KG1 (cell line): ENCODE results near the gene SPATA17.

Experiments
- DNase-seq: peaks from one replicate; lab custom pipeline; 2025; lab: John Stamatoyannopoulos, UW

Gene SPATA17

DNA sequence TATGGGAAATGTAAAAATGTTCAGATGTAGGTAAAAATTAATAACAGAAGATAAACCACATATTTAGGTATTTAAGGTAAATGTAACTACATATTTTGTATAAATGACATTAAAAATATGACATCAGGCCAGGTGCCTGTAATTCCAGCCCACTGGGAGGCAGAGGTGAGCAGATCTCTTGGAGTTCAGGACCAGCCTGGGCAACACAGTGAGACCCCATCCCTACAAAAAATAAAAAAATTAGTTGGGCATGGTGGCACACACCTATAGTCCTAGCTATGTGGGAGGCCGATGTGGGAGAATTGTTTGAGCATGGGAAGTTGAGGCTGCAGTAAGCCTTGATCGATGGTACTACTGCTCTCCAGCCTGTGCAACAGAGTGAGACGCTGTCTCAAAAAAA lies 216.5 kb downstream of the SPATA17 start:
- no peak for DNase-seq

DNA sequence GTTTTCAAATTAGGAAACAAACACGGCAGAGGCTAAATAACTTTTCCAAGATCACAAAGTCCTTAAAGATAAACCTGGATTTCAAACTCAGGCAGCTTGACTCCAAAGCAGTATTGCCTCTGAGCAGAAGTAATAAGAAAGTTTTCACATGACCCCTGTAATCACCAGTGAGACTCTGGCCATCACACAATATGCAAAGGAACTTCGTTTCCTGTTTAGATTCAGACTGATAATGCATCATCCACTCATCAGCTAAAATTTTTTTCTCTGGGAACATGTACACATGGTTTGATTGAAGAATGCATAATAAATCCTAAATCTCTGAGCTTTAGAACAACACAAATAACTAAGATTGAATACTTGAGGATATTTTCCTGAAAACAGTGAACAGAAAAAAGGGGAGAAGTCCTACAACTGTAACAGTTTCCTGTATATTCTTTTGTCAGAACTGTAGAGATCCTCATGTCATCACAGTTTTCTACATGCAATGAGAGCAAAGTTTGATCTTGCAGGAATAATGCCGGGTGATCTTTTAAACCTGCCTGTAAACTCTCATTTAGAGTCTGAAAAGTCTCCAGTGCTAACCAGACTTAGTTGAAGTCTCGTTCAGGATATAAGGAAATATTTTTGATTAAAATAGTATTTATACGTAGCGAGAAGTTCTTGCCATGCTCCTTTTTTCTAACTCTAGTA lies 225.3 kb downstream of the SPATA17 start:
- no peak for DNase-seq

DNA sequence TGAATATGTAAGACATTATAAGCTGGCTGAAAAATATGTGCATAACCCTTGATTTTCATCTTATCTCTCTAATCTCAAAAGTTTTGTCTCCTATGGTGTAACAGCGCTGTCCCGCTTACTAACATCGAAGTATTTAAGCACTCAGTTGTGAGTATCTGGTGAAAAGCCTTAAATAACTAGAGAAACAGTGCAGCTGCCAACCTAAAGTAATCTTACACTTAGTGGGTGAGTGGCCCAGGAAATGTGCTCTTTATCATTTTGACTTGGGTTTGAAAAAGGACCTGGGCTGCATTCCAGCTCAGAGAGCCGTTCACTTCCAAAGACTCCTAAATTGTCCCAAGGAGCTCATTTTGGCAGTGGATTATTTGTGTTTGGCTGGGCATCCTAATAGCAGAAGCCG lies 225.9 kb downstream of the SPATA17 start:
- DNase-seq: no peak

DNA sequence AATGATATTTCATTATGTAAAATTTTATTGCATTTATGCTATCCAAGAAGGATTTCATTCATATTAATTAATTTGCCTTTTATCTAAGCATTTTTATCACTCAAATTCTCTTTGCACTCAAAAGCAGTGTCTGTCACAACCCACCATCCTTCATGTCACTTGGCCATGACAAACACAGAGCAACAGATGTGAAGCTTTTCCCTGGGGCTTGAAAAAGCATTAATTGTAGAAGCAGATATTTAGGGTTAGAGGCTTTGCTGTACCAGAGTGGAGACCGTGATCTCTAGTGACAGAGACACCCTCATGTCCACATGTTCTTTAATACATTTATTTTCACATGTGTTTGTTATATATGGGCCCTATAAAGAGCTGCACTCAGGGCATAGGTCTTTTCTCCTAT lies 230.5 kb downstream of the SPATA17 start:
- no peak for DNase-seq

DNA sequence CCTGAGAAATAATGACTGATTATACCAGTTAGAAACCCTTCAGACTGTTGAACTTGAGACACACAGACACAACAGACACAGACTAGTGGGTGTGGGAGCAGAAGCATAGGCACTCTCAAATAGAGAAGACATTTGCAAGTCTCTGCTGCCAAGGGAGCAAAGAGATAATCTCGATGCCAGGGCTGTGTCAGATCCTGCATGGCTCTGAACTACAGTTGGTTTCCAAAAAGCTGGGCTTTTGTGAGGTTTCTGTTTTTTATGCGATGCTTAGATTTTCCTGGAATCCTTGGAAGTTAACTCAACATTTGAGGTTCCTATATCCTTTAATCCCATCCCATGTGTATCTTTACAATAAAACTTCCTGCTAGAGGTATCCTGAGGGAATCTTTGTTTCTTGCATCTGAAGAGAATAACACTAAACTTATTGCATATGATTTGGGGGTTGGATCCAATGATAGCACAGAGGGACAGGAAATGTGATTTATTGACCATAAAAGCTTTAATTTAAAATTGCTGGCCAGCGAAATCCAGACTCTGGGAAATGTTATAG lies 236.4 kb downstream of the SPATA17 start:
- no peak for DNase-seq

DNA sequence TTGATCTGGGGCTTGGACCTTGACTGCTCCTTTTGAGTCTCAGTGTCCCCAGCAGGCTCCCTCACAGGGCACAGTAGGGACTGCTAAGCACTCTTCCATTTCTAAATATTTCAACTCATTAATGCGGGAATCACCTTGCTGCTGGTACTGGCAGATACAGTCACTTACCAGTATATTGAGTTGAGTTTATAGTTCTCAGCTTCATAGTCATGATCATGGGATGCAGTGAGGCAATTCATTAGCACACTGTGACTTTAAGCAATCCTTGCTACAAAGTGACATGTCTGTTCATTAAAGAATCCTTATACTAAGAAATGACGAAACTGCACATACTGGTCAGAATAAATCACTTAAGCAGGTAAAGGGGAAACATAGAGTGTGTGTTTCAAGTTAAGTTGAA lies 240.8 kb downstream of the SPATA17 start:
- no peak for DNase-seq

DNA sequence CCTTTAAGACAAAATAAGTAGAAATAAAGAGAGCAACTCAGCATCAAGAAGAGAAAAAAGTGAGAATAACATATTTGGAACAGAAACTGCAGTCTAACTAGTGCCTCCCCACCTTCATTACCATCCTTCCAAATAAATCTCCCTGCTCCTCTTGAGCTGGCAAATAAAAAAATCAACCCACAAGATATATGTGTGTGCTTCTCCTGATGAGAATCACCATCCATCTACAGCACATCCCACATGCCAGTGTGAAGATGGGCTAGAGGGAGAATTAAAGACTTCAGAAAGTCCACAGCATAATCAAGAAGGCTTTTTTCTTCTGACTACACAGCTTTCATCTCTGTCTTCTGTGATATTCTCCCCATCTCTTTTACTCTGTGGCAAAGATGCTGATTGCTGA lies 244.1 kb downstream of the SPATA17 start:
- DNase-seq: no peak

DNA sequence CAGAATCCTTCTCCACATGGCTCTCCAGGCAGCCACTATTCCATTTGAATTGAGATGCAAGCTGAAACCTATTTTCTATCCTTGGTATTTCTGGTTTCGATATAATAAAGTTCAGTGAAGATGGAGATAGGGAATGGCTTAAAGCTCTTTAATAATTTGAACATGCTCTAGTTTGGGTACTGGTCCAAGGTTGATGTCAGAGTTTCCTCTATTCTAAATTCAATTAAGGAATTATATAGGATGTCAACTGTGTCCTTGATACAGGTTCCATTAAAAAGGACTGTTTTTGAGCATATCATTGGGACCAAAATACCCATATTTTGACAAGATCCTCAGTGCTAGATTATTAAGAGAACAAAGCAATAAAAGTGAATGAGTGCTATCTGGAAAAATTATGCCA lies 245.3 kb downstream of the SPATA17 start:
- DNase-seq: no peak

DNA sequence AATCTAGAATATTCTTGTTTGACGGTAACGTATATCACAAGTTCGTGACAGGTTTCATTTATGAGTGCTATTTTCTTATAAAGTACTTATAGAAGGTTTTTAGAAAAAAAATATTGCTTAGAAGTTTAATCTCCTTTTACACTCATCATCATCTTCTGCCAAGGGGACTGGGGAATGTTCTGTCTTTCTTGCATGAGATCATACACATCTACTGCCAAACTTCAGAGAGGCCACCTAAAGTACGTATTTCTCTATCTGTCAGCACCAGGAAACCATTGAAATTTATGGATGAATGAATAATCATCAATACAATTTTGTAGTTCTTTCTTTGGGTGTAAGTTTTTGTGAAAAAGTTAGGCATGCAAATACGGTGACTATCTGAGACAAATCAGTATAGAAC lies 245.8 kb downstream of the SPATA17 start:
- no peak for DNase-seq

DNA sequence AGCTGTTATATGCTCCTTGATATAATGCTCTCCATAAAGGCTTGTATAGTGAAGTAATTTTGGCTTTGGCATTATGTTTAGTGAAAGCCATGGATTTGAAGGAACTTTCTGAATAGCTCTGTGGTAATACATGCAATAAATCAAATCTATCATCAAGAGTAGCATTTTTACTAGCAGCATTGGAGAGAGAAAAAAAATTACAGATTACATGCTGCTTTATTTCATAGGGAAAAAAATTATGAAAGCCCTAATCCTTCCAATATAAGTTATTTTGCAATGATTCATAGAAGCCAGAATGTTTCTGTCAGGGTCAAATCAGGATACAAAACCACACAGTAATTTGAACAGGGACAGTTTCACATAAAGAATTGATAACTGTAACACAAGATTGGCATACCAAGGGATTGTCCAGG lies 250.0 kb downstream of the SPATA17 start:
- DNase-seq: no peak

DNA sequence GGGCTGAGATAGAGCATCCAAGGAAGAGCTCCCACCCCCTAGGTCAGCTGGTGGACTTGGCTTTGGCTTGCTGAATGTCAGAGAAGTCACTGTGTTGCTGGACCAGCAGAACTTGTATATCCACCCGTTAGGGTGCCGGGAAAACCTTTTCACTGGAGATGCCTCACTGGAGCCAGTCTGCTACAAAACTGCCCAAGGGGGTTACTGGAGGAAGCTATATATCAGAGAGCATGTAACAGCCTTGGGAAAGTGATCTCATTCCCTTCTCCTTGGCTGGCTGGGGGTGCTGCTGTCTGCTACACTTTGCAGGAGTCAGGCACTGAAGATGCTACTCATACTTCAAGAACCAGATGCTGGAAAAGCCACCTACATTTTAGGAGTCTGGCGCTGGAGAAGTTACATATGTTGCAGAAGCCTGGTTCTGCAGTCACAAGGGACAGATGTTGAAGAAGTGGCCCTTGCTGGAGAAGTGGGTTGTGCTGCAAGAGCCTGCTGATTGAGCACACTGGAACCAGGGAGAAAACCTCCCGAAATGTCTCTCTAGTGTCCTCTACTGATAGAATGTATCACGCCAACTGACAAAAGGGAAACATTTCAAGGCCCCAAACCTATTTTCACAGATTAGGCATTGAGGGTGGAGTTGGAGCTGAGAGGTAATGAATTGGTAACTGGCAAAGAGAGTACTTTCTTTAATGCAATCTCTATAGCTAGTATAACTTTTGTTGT lies 250.6 kb downstream of the SPATA17 start:
- no peak for DNase-seq

DNA sequence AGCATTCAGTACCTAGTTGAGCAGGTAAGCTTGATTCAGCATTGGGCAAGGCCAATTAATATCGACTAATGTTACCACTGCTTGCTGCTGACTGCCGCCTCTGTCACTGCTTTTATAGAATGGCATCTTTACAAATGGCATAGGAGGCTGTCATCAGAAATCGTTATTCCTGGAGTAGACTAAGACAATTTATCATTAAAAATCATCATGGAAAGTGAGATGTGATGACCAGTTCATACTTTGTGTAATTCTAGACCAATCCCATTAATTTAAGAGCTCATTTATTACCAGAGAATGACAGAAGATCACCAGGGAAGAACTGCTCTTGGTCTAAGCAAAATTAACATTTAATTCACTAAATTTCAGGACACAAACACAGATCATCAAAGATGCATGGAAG lies 254.0 kb downstream of the SPATA17 start:
- DNase-seq: no peak

DNA sequence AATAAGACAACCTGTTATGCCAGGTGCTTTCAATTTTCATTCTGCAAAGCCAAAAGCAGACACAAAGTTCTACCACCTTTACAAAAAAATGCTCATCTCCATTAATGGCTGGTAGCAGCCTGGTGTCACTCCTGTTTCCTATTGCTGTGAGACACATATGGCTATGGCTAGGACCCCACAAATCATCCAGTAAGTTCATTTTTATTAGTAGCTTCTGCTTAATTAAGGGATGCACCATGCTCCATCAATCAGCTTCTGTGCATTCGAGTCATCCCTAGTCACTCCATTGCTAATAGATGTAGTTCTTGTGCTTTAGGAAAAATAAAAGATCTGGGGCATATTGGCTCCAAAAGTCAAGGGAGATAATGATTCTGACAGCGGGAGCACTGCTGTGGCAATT lies 257.2 kb downstream of the SPATA17 start:
- DNase-seq: no peak

DNA sequence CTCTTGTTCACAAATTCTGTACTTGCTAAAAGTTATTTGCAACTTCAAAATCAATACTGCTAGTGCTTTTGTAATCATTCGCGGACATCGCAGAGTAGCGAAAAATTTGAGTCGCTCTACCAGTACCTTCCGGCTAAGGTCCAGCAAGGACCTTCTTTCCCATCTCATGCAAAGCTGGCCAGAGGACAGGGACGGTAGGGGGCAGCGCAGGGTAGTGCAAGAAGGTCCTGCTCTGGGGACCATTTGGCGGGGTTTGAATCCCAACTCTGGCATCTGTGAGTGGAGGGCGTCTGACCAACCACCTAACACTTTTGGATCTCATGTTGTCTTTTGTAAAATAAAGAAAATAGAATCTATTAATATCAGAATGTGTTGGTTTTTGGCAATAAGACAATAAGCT lies 258.3 kb downstream of the SPATA17 start:
- DNase-seq: no peak

DNA sequence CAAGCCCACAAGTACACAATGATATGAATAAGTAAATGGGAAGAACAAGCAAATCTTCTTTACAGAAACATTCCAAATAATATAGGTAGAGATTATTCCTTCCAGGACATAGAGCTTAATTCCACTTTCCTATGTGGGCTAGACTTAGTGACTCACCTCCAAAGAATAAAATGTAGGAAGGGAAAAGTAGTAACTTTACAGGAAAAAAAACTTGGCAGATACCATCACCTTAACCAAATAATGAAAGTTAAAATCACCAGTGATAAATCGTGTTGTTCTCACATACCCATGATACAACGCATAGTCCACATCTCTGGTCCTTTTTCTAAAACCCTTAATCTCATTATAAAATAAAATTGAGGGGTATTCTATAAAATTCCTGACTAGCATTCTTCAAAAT lies 260.8 kb downstream of the SPATA17 start:
- DNase-seq: no peak

DNA sequence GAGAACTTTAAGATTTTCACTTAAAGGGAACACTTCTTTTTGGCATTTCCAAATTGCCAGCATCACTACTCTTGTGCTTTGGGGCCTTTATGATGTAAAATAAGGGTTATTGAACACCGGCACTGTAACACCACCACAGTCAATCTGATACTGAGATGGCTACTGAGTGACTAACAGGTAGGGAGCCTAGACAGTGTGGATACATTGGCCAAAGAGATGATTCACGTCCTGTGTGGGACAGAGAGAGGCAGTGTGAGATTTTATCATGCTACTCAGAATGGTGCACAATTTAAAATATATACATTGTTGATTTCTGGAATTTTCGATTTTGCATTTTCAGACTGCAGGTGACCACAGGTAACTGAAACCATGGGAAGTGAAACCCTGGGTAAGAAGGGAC lies 261.6 kb downstream of the SPATA17 start:
- no peak for DNase-seq

DNA sequence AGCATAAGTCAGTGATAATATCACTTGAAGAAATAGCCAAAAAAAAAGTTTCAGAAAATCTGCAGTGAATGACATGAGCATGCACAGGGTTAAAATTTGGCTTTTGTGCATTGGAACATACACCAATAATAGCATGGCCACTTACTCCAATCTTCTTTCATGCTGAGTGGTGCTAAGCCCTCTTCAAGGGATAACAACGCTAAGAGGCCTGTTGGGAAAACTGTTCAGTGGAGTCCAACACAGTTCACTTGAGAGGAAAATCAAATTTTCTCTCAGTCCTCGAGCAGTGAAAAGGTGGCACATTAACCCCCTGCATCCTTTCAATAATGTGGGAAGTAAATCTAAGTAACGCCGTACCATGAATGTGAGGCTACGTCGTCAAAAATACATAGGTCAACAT lies 264.7 kb downstream of the SPATA17 start:
- no peak for DNase-seq

DNA sequence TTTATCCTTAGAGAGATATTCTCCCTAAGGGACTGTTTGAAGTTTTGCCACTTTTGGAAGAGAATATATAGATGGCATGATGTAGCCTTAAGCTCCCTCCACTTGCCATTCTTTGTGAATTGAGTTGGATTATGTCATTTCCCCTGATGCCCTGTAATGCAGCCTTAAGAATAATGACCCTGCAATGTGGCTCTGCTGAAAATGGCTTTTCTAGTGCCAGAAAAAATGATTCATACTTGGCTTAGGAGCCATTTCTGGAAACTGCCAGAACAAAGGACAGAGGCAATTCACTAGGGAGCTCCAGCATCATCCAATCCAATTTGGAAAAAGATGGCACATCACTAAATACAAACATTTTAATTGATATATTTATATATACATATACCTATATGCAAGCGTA lies 265.3 kb downstream of the SPATA17 start:
- no peak for DNase-seq

DNA sequence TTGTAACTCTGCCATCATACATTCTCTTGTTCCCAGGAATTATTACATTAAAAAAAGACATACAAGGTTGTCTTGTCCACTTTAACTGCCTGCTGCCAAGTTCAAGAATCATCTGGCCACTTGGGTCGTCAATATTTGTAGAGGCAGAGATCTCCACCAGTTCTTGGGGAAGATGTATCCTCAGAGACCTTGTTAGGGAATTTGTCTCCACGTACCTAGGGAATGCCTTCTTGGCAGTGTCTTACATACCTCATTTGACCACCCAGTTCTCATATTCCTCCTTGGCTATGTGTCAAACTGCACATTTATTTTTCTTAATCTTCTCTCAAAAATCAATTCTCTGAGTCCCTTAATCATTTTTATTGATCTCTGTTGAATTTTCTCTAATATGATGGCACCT lies 266.0 kb downstream of the SPATA17 start:
- no peak for DNase-seq

DNA sequence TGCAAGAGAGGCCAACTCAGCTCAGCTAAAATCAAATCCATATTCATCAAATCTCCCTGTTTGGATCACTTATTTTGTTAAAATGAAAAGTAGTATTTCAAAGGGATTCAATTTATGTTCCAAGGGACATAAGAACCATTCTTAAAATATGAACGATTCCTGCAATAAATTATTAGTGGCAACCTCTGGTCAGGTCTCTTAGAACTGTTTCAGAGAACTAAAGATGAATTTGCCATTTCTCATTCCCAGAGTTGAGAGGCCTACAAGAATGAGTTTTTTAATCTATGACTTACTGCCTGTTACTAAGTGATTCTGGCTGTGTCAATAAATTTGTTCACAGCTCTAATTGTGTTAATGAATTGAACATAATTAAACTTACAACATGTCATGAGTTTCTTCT lies 268.5 kb downstream of the SPATA17 start:
- no peak for DNase-seq

DNA sequence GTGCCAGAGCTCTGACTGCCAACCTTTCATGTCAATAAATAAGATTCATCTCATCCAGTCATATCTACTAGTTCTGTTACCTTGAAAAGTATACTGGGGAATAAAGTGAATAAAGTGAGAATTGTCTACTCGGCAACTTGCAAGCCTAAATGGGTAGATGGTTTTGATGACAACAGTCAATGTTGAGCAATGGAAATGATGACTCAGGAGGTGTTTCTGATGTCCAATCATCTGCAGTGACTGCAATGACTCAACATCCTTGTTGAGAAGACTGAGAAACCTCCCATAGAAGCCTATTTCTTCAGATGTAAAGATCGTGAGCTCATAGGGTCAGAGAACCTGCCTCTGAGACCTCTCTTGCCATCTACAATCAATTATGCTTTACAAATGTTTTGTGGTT lies 276.4 kb downstream of the SPATA17 start:
- no peak for DNase-seq

DNA sequence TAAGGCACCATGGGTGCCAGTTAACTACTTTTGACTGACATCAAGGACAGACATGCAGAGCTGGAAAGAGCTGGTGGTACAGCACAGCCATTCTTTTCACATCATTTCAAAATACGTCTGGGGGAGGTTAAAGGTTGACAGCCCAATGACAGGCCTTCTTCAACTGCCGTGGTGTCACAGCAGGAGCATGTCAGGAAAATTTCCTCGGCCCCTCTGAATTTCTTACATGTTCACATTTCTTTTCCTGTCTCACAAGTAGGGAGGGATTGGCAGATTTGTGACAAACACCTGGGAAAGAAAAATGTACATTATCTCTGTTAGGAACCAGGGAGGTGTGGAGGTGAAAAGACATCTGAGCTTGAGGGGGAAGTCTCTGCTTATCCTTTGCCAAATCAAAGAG lies 279.1 kb downstream of the SPATA17 start:
- no peak for DNase-seq

DNA sequence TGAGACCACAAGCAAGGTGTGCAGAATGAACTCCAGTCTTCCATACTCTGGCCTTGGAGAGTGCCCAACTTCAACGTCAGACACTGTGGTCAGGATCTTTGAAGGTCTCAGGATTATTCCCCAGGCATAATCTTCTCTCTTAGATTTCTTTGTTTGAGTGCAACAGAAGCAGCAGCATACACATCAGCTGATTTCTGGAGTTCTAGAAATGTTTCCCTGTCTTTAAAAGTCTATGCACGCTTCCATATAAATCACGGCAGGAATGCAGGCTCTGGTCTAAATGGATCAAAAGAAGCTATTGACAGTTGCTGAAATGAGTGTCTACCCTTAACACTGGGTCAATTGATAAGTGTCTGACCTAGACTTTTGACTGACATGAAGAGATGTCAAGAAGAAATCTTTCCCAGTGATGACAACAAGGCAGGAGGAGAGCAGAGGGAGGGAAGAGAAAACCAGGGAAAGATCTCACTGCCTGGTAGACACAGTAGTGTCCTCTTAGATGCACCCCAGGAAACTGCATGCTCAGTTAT lies 279.7 kb downstream of the SPATA17 start:
- DNase-seq: no peak
